Right kidney (tissue), 1 donor: ENCODE results near the gene KMT2E.

ENCODE experiments used
- DNase-seq: peaks from one replicate; pipeline ENCODE4 v3.0.0-alpha.2; 2016

Gene KMT2E

GRCh38 chr7:105079348-105079747 is 65.3 kb downstream of the KMT2E start:
- DNase-seq: no peak

GRCh38 chr7:105084581-105084980 is 70.6 kb downstream of the KMT2E start:
- no peak for DNase-seq

- no peak for DNase-seq
These were observed 72.8 kb downstream of the KMT2E start for GRCh38 chr7:105086850-105087249.

GRCh38 chr7:105087981-105088380 is 74.0 kb downstream of the KMT2E start:
- DNase-seq: no peak

GRCh38 chr7:105088456-105088855 is 74.5 kb downstream of the KMT2E start:
- no peak for DNase-seq

- no peak for DNase-seq
These were observed 81.0 kb downstream of the KMT2E start for GRCh38 chr7:105094966-105095365.

GRCh38 chr7:105096306-105096705 is 82.3 kb downstream of the KMT2E start:
- DNase-seq: no peak

- no peak for DNase-seq
These were observed 83.6 kb downstream of the KMT2E start for GRCh38 chr7:105097619-105098018.

- no peak for DNase-seq
These were observed 85.0 kb downstream of the KMT2E start for GRCh38 chr7:105098863-105099515.

- no peak for DNase-seq
These were observed 87.9 kb downstream of the KMT2E start for GRCh38 chr7:105101864-105102263.

- DNase-seq: no peak
These were observed 88.8 kb downstream of the KMT2E start for GRCh38 chr7:105102557-105103352.

- no peak for DNase-seq
These were observed 91.6 kb downstream of the KMT2E start for GRCh38 chr7:105105579-105105978.

GRCh38 chr7:105106473-105106872 is 92.5 kb downstream of the KMT2E start:
- no peak for DNase-seq

- DNase-seq: no peak
These were observed 93.5 kb downstream of the KMT2E start for GRCh38 chr7:105107458-105107857.

- DNase-seq: no peak
These were observed 98.7 kb downstream of the KMT2E start for GRCh38 chr7:105112440-105113418.

GRCh38 chr7:105118612-105119600 is 104.9 kb downstream of the KMT2E start:
- no peak for DNase-seq

- no peak for DNase-seq
These were observed 108.6 kb downstream of the KMT2E start for GRCh38 chr7:105122619-105123018.

- no peak for DNase-seq
These were observed 111.7 kb downstream of the KMT2E start for GRCh38 chr7:105125745-105126144.

GRCh38 chr7:105126436-105126975 is 112.5 kb downstream of the KMT2E start:
- no peak for DNase-seq

- no peak for DNase-seq
These were observed 113.2 kb downstream of the KMT2E start for GRCh38 chr7:105127179-105127578.

- no peak for DNase-seq
These were observed 116.0 kb downstream of the KMT2E start for GRCh38 chr7:105130048-105130447.
